GM18907 (cell line): ENCODE results near the gene AJUBA.
"Not testable (repeated sequence)": the region's sequence is repeated elsewhere in the genome, so short reads cannot be mapped to it uniquely, and the experiment has no call there.

Experiments
- ATAC-seq: cut with Tn5 transposase; IDR thresholded peaks from one replicate; pipeline ENCODE4 v1.9.1; 2021; ENCODE audit warnings: mild to moderate bottlenecking, moderate library complexity; ENCODE audit not compliant: unreplicated experiment

AJUBA gene

GRCh38 chr14:22952418-22952817 is 29.9 kb downstream of the AJUBA start:
- no peak for ATAC-seq

DNA sequence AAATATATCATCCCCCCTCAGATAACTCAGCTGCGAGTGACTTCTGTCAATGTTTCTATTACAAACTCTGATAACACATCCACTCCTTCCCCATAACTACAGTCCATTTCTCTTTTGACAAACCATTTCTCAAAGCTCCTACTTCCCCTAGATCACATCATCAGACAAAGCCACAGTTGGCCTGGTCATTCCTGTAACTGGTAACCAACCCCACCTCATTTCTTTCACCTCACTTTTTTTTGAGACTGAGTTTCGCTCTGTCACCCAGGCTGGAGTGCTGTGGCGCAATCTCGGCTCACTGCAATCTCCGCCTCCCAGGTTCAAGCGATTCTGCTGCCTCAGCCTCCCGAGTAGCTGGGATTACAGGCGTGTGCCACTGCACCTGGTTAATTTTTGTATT is 30.6 kb downstream of the AJUBA start:
- ATAC-seq: not testable (repeated sequence)

- ATAC-seq: no peak
Observed at GRCh38 chr14:22945642-22946041, 36.7 kb downstream of the AJUBA start.

DNA sequence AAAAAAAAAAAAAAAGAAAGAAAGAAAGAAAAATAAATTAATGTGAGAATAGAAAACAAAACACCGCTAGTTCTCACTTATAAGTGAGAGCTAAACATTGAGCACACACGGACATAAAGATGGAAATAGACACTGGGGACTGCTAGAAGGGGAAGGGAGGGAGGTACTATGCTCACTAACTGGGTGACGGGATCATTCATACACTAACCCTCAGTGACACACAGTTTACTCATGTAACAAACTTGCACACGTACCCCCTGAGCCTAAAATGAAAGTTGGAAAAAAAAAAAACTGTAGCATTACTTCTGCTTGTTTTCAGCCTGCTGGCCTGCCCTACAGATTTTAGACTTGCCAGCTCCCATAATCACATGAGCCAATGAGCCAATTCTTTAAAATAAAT is 42.7 kb downstream of the AJUBA start:
- no peak for ATAC-seq

DNA sequence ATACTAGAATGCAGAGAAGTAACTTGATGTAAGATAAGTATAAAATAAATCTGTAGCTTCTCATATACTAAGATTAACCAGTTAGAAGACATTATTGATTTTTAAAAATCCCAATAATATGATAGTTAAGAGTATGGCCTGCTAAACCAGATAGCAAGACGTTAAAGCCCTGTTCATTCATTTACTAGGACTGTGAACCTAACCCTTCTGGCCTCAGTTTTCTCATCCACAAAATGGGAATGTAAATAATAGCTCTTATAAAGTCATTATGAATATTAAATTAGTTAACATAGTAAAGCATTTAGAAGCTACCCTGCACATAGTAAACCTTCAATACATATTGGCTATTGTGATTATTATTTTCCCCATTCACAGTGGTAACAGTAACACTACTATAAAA is 47.2 kb downstream of the AJUBA start:
- no peak for ATAC-seq

- no peak for ATAC-seq
Observed at GRCh38 chr14:22932146-22932545, 50.2 kb downstream of the AJUBA start.

DNA sequence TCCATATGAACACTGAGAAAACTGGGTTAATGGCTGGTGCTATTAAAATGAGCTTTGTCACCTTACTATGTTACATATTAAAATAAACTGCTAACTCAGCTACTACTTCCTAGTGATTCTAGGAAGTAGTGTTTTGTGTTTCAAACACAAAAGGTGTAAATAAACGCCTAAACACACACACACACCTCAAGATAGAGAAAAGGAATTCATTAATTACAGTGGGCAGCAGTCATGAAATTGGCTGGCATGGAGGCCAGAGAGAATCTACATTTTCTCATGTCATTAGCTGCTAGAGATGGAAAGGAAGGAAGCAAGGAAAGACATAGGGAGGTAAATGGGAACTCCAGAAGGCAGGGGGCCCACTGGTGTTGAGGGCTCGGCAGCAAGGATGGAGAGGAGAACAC is 52.4 kb downstream of the AJUBA start:
- ATAC-seq: peak; percentile 1

GRCh38 chr14:22929104-22929960 is 53.0 kb downstream of the AJUBA start, which contains the start of gene PRMT5:
PRMT5 (minus strand) TSS chr14:22929376; CDS start chr14:22929361, 15 bp downstream.
- ATAC-seq: peak; percentile 91

GRCh38 chr14:22928237-22929103 is 53.9 kb downstream of the AJUBA start:
- no peak for ATAC-seq

DNA sequence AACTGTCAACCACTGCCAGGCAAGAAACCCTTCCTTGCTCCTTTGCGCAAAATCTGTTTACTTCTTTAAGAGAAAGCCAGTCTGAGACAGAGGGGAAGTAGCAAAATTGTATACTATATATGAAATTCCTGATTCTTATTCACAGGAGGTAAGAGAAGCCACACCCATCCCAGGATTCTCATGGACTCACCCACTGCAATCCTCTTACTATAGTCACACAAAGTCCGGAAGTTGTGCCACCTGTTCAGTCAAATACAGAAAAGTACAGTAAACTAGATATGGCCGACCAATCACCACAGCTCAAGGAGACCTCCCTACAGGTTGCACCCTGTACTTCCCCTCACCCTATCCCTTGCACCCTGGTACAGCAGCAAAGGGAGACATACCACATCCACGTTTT is 56.0 kb downstream of the AJUBA start:
- ATAC-seq: no peak

DNA sequence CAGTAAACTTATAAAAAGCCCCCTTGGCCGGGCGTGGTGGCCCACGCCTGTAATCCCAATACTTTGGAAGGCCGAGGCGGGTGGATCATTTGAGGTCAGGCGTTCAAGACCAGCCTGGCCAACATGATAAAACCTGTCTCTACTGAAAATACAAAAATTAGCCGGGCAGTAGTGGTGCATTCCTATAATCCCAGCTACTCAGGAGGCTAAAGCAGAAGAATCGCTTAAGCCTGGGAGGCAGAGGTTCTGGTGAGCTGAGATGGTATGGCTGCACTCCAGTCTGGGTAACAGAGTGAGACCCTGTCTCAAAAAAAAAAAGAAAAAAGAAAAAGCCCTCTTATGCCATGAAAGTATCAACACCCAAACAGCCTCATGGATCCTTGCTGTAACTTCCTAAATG is 56.8 kb downstream of the AJUBA start:
- ATAC-seq: no peak

DNA sequence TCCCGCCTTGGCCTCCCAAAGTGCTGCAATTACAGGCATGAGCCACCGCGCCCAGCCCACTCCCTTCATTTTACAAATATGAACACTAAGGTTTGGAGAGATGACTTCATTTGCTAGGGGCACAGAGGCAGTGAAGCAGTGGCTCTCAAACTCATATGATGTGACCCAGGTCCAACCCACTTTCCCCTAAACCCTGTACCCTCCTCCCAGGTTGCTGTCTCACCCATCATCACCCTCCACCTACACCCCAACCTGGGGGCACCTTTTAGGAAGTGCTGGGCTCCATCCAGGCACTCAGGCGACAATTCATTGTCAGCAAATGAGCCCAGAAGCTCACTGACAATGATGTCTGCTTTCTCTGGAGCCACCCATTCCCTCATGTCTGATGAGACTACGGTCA is 58.6 kb downstream of the AJUBA start:
- no peak for ATAC-seq

- ATAC-seq: no peak
Observed at GRCh38 chr14:22922294-22922693, 60.1 kb downstream of the AJUBA start.
